HEK293T (cell line): ENCODE measurements around the gene ALOX5AP.

ENCODE experiments used
- ARNT ChIP-seq: fragments of 450-650 bp; IDR thresholded peaks from 2 replicates; pipeline ENCODE4 v1.6.1; 2017; ENCODE audit warnings: mild to moderate bottlenecking
- BHLHE40 ChIP-seq: fragments of 450-650 bp; IDR thresholded peaks from 2 replicates; pipeline ENCODE4 v1.6.1; 2016; ENCODE audit warnings: mild to moderate bottlenecking, moderate library complexity, borderline replicate concordance
- CTBP1 ChIP-seq: fragments of 450-650 bp; IDR thresholded peaks from 2 replicates; pipeline ENCODE4 v1.6.1; 2016; ENCODE audit warnings: borderline replicate concordance
- FOXA1 ChIP-seq: fragments of 450-650 bp; IDR thresholded peaks from 2 replicates; pipeline ENCODE4 v1.6.1; 2016; ENCODE audit warnings: mild to moderate bottlenecking
- FOXK2 ChIP-seq: fragments of 450-650 bp; IDR thresholded peaks from 2 replicates; pipeline ENCODE4 v1.6.1; 2016; ENCODE audit warnings: mild to moderate bottlenecking
- LEF1 ChIP-seq: fragments of 450-650 bp; IDR thresholded peaks from 2 replicates; pipeline ENCODE4 v1.6.1; 2017; ENCODE audit warnings: mild to moderate bottlenecking, borderline replicate concordance
- SUZ12 ChIP-seq: fragments of 450-650 bp; IDR thresholded peaks from 2 replicates; pipeline ENCODE4 v1.6.1; 2016; ENCODE audit warnings: mild to moderate bottlenecking
- TARDBP ChIP-seq: fragments of 450-650 bp; IDR thresholded peaks from 2 replicates; pipeline ENCODE4 v1.6.1; 2016

DNA sequence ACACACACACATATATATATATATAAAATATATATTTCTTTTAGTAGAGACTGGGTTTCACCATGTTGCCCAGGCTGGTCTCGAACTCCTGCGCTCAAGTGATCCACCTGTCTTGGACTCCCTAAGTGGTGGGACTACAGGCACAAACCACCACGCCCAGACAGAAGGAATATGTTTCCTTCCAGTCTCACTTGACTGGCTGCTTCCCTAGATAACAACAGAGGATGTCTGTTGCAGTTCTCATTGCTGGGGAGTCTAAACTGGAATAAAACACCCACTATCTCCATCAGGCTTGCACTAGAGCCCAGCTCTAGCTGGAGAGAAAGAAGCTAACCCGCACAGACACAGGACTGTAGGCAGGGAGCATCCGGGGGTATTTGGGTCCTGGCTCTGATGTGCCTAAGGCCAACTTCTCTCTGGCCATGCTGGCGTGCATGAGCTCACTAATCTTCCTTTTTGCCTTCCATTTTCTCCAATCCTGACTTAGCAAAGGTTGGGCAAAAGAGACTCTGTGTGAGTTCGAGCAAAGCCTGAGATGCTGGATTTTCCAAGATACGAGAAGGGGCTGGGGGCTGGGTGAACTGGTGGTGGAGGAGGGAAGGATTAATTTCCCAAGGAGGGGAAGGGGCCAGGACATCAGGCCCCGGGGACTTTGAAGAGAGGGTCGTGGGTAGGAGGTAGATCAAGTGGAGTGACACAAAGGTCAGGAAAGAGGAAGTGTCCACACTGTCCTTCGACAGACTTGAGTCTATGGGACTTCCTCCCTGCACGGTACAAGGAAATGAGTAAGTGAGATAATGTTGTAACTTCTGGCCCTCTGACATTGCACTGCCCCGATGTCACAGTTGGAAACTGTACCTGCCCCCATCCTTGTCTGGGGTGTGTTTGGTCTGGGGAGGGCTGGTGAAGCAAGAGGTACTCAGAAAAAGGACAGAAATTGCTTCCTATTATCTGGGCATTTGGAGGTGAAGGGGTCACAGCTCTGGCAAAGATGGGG is 22.5 kb upstream of the ALOX5AP start:
- no peak for TF ChIP-seq BHLHE40
- TF ChIP-seq LEF1: no peak
- no peak for TF ChIP-seq TARDBP
- no peak for TF ChIP-seq CTBP1
- no peak for TF ChIP-seq FOXK2
- no peak for TF ChIP-seq SUZ12
- TF ChIP-seq ARNT: no peak
- no peak for TF ChIP-seq FOXA1
